IPS DF 6.9 (cell line): ENCODE data around the gene OR8S1.
"Not testable (repeated sequence)": the region's sequence is repeated elsewhere in the genome, so short reads cannot be mapped to it uniquely, and the experiment has no call there.

Experiments
- DNase-seq: peaks from one replicate; pipeline ENCODE4 v3.0.0-alpha.2; 2013; ENCODE audit warnings: low read depth, low spot score
- H3K27ac ChIP-seq: one replicate; pipeline ENCODE4 v1.5.1; 2013; ENCODE audit warnings: low read length, control low read depth
- H3K27me3 ChIP-seq: 2 replicates; pipeline ENCODE4 v1.6.1; 2013; ENCODE audit warnings: mild to moderate bottlenecking, low read length; ENCODE audit not compliant: control insufficient read depth, insufficient read depth
- H3K36me3 ChIP-seq: 2 replicates; pipeline ENCODE4 v1.6.1; 2013; ENCODE audit warnings: low read length; ENCODE audit not compliant: control insufficient read depth, insufficient read depth
- H3K4me1 ChIP-seq: 2 replicates; pipeline ENCODE4 v1.6.1; 2013; ENCODE audit warnings: low read length; ENCODE audit not compliant: control insufficient read depth, insufficient read depth
- H3K4me3 ChIP-seq: 2 replicates; pipeline ENCODE4 v1.5.1; 2013; ENCODE audit warnings: mild to moderate bottlenecking, low read length
- H3K9me3 ChIP-seq: 2 replicates; pipeline ENCODE4 v1.6.1; 2013; ENCODE audit warnings: low read length, inconsistent platforms; ENCODE audit not compliant: control insufficient read depth, insufficient read depth
- WGBS: extraction: QIAGEN DNeasy Blood & Tissue Kit; methylation state at CpG from one replicate; pipeline ENCODE4 v1.1.7; 2013; ENCODE audit warnings: mixed read lengths, missing lambda C conversion rate; ENCODE audit not compliant: insufficient read length, insufficient coverage; 5-methylcytosine and 5-hydroxymethylcytosine counted together

OR8S1 gene

GRCh38 chr12:48553666-48554343, 28.4 kb downstream of the OR8S1 start:
- not testable (repeated sequence) for DNase-seq, H3K27me3 ChIP-seq, H3K9me3 ChIP-seq, H3K4me3 ChIP-seq, H3K4me1 ChIP-seq, H3K27ac ChIP-seq, H3K36me3 ChIP-seq
- no CpG with 5 or more reads among the region's 11 CpGs for WGBS

GRCh38 chr12:48556631-48557030, 31.2 kb downstream of the OR8S1 start:
- WGBS = no CpG with 5 or more reads among the region's 6 CpGs
- Histone ChIP-seq H3K9me3 (no peaks in the 10 kb centered on the region), H3K4me1 (0 out of 2 replicates have a peak, but pooled peaks cover 1% of the 10 kb centered on the region), H3K27ac (no peak overlapping the region), H3K4me3 (no peak overlapping the region), H3K36me3 (no peaks in the 10 kb centered on the region), H3K27me3 (no peaks in the 10 kb centered on the region)
- DNase-seq = no peak

DNA sequence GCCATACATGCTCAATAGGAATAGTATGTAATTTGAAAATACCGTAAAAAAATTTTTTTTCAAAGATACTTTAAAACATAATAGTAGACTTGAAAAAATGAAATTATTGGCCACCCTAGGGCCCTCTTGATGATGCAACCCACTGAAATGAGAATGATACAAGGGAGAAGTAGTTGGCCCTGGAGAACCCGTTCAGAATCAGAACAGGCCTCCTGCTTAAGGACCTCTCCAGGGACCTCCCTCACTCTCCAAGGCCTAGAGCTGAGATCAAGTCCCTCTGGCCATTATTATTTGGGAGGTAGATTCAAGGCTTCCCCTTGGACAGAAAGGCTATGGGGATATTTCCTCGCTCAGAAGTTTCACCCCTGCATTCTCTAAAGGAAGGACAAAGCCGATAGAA, 32.5 kb downstream of the OR8S1 start:
- no peaks in the 10 kb centered on the region for H3K27me3 ChIP-seq
- H3K4me3 ChIP-seq = no peak overlapping the region
- no peaks in the 10 kb centered on the region for H3K36me3 ChIP-seq
- DNase-seq = no peak
- no peaks in the 10 kb centered on the region for H3K9me3 ChIP-seq
- no peak overlapping the region for H3K27ac ChIP-seq
- 0 out of 2 replicates have a peak, but pooled peaks cover 1% of the 10 kb centered on the region for H3K4me1 ChIP-seq
- no CpG with 5 or more reads among the region's 4 CpGs for WGBS

GRCh38 chr12:48567731-48568130, 42.3 kb downstream of the OR8S1 start:
- no peaks in the 10 kb centered on the region for H3K9me3 ChIP-seq
- H3K27ac ChIP-seq = no peak overlapping the region
- H3K4me3 ChIP-seq = no peak overlapping the region
- no peak for DNase-seq
- WGBS = no CpG with 5 or more reads among the region's 4 CpGs
- H3K36me3 ChIP-seq = no peaks in the 10 kb centered on the region
- no peaks in the 10 kb centered on the region for H3K4me1 ChIP-seq
- no peaks in the 10 kb centered on the region for H3K27me3 ChIP-seq

GRCh38 chr12:48569946-48570345, 44.5 kb downstream of the OR8S1 start, which contains the start of gene LALBA:
LALBA (minus strand) TSS chr12:48570046; CDS start chr12:48570020, 26 bp downstream.
- no peaks in the 10 kb centered on the region for H3K9me3 ChIP-seq
- H3K4me3 ChIP-seq = no peak within 1 kb of the TSS
- no peak for DNase-seq
- H3K27ac ChIP-seq = no peak within 1 kb of the TSS
- no peaks in the 10 kb centered on the region for H3K27me3 ChIP-seq
- H3K4me1 ChIP-seq = no peaks in the 10 kb centered on the region
- no CpG with 5 or more reads among the region's 1 CpG for WGBS
- no peaks in the 10 kb centered on the region for H3K36me3 ChIP-seq

GRCh38 chr12:48572326-48572725, 46.9 kb downstream of the OR8S1 start:
- H3K4me1 ChIP-seq = no peaks in the 10 kb centered on the region
- no CpG with 5 or more reads among the region's 5 CpGs for WGBS
- H3K27me3 ChIP-seq = no peaks in the 10 kb centered on the region
- no peak overlapping the region for H3K4me3 ChIP-seq
- H3K9me3 ChIP-seq = no peaks in the 10 kb centered on the region
- no peak for DNase-seq
- no peak overlapping the region for H3K27ac ChIP-seq
- no peaks in the 10 kb centered on the region for H3K36me3 ChIP-seq
